ENCODE data around the gene HSCB.
"Not testable (repeated sequence)": the region's sequence is repeated elsewhere in the genome, so short reads cannot be mapped to it uniquely, and the experiment has no call there.

HSCB gene

GRCh38 chr22:28791124-28791523, 49.3 kb downstream of the HSCB start:
- no peak for DNase-seq (ENCODE audit: low read depth in 3 of 3)

GRCh38 chr22:28791841-28792490, 50.1 kb downstream of the HSCB start:
- no peak for DNase-seq (ENCODE audit: low read depth in 3 of 3)

GRCh38 chr22:28792491-28793383, 50.9 kb downstream of the HSCB start:
- DNase-seq (ENCODE audit: low read depth in 3 of 3) = no peak

GRCh38 chr22:28793976-28794584, 52.2 kb downstream of the HSCB start:
- DNase-seq (ENCODE audit: low read depth in 3 of 3) = no peak

- no peak for DNase-seq (ENCODE audit: low read depth in 3 of 3)
Observed at GRCh38 chr22:28795071-28795693, 53.3 kb downstream of the HSCB start.

- DNase-seq (ENCODE audit: low read depth in 3 of 3) = no peak
Observed at GRCh38 chr22:28795932-28796856, 54.4 kb downstream of the HSCB start.

- no peak for DNase-seq (ENCODE audit: low read depth in 3 of 3)
Observed at GRCh38 chr22:28798810-28799605, 57.2 kb downstream of the HSCB start.

GRCh38 chr22:28799606-28800307, 57.9 kb downstream of the HSCB start:
- DNase-seq (ENCODE audit: low read depth in 3 of 3) = no peak

- peak; percentile 69 to 80 (median 80) for DNase-seq (ENCODE audit: low read depth in 3 of 3)
Observed at GRCh38 chr22:28800308-28801041, 58.6 kb downstream of the HSCB start, which contains the start of gene XBP1. XBP1 (minus strand) TSS chr22:28800569.

- no peak for DNase-seq (ENCODE audit: low read depth in 3 of 3)
Observed at GRCh38 chr22:28801845-28802594, 60.2 kb downstream of the HSCB start.

GRCh38 chr22:28802595-28803123, 60.8 kb downstream of the HSCB start:
- no peak for DNase-seq (ENCODE audit: low read depth in 3 of 3)

GRCh38 chr22:28805426-28805825, 63.6 kb downstream of the HSCB start:
- not testable (repeated sequence) for DNase-seq (ENCODE audit: low read depth in 3 of 3)

All from stimulated activated CD4-positive, alpha-beta T cell treated with anti-CD3 and anti-CD28 coated beads, TNF-alpha, amount 100 ng/mL, for 4 hours (primary cell).